GM19043 (cell line): ENCODE results near the gene TDRD12.
"Not testable (repeated sequence)": the region's sequence is repeated elsewhere in the genome, so short reads cannot be mapped to it uniquely, and the experiment has no call there.

ENCODE experiments used
- ATAC-seq: cut with Tn5 transposase; IDR thresholded peaks from one replicate; pipeline ENCODE4 v1.9.1; 2021; ENCODE audit warnings: low read depth; ENCODE audit not compliant: unreplicated experiment

The TDRD12 gene

GRCh38 chr19:32745594-32746251, 26.2 kb downstream of the TDRD12 start:
- ATAC-seq, result not testable (repeated sequence)

DNA sequence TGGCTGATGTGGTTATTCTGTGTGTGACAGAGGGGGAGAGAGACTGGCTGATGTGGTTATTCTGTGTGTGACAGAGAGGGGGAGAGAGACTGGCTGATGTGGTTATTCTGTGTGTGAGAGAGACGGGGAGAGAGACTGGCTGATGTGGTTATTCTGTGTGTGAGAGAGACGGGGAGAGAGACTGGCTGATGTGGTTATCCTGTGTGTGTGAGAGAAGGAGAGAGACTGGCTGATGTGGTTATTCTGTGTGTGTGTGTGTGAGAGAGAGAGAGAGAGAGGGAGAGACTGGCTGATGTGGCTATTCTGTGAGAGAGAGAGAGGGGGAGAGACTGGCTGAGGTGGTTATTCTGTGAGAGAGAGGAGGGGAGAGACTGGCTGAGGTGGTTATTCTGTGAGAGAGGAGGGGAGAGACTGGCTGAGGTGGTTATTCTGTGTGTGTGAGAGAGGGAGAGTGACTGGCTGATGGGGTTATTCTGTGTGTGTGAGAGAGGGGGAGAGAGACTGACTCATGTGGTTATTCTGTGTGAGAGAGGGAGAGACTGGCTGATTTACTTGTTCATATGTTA, 27.1 kb downstream of the TDRD12 start:
- ATAC-seq, result not testable (repeated sequence)

GRCh38 chr19:32748497-32748896, 28.9 kb downstream of the TDRD12 start:
- ATAC-seq, result no peak

- ATAC-seq, result no peak
Measured at GRCh38 chr19:32748948-32749347, 29.4 kb downstream of the TDRD12 start.

DNA sequence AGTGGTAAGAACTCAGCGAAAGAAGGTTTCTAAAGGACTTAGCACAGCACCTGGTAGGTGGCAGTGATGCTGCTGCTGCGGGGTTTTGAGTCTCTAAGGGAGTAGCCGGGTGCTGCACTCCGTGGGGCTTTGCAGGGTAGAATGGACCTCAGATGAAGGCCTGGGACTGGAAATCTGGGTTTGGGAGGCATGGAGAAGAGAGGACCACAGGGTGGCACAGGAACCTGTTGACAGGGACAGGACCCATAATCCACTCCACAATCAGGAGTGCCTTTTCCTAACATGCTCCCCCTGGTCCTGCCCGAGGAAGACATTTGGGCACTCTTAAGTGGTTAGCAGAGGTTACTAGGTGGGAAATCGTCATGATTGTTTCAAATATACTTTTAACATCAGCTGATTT, 29.8 kb downstream of the TDRD12 start:
- no peak for ATAC-seq

DNA sequence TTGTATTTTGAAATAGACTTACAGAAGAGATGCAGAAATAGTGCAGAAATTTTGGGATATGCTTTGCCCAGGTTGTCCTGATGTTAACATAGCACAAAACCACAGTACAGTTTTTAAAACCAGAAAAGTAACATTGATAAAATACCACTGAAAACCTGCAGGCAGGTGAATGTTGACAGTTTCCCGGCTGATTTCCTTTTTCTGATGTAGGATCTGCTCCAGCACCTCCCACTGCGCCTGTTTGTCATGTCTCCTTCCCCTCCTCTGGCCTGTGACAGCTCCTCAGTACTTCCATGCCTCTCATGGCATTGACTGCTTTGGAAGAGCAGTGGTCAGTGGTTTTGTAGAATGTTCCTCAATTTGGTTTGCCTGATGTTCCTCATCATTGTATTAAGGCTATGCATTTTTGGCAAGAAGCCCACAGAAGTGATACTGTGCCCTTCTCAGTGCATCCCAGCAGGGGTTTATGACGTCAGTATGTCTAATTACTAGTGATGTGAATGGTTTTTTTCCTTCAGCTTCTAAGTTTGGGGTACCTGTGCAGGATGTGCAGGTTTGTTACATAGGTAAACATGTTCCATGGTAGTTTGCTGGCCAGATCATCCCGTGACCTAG, 31.0 kb downstream of the TDRD12 start:
- no peak for ATAC-seq

GRCh38 chr19:32751066-32751465, 31.5 kb downstream of the TDRD12 start:
- ATAC-seq, result no peak

GRCh38 chr19:32757189-32757588, 37.6 kb downstream of the TDRD12 start:
- no peak for ATAC-seq

- not testable (repeated sequence) for ATAC-seq
Measured at GRCh38 chr19:32765365-32765764, 45.8 kb downstream of the TDRD12 start.

GRCh38 chr19:32767951-32768679, 48.5 kb downstream of the TDRD12 start:
- no peak for ATAC-seq

- no peak for ATAC-seq
Measured at GRCh38 chr19:32771596-32771995, 52.0 kb downstream of the TDRD12 start.

DNA sequence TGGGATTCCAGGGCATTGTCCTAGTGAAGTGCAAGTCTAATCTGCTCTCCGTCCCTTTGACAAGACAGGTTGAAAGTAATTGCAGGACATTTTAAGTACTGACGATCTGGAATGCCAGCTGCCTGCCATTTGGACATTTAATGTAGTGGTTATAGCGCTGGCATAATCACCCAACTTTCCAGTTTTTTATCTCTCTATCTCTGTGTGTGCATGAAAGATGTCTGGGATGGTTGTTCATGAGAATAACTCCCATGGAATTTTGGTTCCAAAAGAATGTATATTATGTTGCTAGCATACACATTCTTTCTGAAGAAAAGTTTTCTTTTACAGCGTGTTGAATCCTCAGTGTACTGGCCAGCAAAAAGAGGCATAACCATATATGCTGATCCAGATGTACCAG, 53.6 kb downstream of the TDRD12 start:
- no peak for ATAC-seq

GRCh38 chr19:32779082-32779481, 59.5 kb downstream of the TDRD12 start:
- ATAC-seq, result no peak

GRCh38 chr19:32781280-32781679, 61.7 kb downstream of the TDRD12 start:
- ATAC-seq, result no peak

GRCh38 chr19:32782089-32782488, 62.5 kb downstream of the TDRD12 start:
- ATAC-seq, result not testable (repeated sequence)

DNA sequence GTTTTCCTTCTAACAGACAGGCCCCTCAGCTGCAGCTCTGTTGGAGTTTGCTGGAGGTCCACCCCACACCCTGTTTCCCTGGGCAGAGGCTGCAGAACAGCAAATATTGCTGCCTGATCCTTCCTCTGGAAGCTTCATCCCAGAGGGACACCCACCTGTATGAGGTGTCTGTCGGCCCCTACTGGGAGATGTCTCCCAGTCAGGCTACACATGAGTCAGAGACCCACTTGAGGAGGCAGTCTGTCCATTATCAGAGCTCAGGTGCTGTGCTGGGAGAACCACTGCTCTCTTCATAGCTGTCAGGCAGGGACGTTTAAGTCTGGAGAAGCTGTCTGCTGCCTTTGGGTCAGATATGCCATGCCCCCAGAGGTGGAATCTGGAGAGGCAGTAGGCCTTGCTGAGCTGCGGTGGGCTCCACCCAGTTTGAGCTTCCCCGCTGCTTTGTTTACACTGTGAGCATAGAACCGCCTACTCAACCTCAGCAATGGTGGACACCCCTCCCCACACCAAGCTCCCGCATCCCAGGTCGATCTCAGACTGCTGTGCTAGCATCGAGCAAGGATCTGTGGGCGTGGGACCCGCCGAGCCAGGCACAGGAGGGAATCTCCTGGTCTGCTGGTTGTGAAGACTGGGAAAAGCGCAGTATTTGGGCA, 67.7 kb downstream of the TDRD12 start:
- ATAC-seq, result not testable (repeated sequence)

DNA sequence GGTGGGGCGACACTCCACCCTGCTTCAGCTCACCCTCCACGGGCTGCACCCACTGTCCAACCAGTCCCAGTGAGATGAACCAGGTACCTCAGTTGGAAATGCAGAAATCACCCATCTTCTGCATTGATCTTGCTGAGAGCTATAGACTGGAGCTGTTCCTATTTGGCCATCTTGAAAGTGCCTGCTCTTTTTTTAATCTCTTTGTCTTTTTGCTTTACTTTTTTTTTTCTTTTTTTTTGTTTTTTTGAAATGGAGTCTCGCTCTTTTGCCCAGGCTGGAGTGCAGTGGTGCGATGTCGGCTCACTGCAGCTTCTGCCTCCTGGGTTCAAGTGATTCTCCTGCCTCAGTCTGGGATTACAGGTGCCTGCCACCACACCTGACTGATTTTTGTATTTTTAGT, 68.3 kb downstream of the TDRD12 start:
- not testable (repeated sequence) for ATAC-seq

DNA sequence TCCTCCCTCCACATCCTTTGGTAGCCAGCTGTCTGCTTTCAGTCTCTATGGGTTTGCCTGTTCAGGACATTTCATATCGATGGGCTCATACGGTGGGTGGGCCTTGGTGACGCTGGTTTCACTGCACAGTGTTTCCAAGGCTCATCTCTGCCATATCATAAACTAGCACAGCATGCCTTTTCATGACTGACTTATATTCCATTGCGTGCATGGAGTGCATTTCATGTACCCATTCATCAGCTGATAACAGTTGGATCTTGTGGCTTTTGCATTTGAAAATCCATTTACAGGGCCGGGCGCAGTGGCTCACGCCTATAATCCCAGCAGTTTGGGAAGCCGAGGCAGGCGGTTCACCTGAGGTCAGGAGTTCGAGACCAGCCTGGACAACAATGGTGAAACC, 69.9 kb downstream of the TDRD12 start:
- no peak for ATAC-seq

DNA sequence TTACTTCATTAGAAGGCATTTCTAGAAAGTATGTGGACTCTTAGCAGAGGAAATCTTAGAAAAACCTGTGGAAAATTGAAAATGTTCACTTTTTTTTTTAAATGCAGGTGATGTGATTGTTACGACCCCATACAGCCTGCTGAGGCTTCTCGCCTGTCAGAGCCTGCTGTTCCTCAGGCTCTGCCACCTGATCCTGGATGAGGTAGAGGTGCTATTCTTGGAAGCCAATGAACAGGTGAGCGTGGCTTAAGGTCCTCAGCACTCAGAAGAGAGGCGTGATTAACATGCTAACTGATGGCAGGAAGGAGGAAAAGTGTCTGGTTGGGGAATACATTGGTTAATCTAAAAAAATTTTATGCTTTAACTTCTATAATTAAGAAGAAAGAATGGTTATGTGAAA, 78.6 kb downstream of the TDRD12 start:
- ATAC-seq, result no peak

- ATAC-seq, result no peak
Measured at GRCh38 chr19:32800191-32800590, 80.6 kb downstream of the TDRD12 start.

- no peak for ATAC-seq
Measured at GRCh38 chr19:32800754-32801153, 81.2 kb downstream of the TDRD12 start.
